Gastroesophageal sphincter (tissue), 4 donors: ENCODE measurements around the gene B3GAT1. TPM values are rescaled to one million over a fixed set of nuclear protein-coding genes. Genes with fewer than 3 reads are reported as not detected.

Experiments used
- ATAC-seq: fragments of 150-250 bp; one replicate; pipeline ENCODE4 v1.9.1; 2016; ENCODE audit warnings: mild to moderate bottlenecking, moderate library complexity
- H3K27ac ChIP-seq, 4 donors: fragments of 200-600 bp; sonication (generic) in 3 of 4; 1 replicate in 3 of 4; 2 replicates in 1 of 4; pipeline ENCODE4 v1.5.1; 2016 to 2019
- H3K27me3 ChIP-seq: fragments of 200-600 bp; sonication (generic); one replicate; pipeline ENCODE4 v1.5.1; 2019
- H3K36me3 ChIP-seq, 2 donors: fragments of 200-600 bp; sonication (generic); one replicate each; pipeline ENCODE4 v1.5.1; 2019; ENCODE audit warnings: control low read depth in 1 of 2
- H3K4me1 ChIP-seq, 3 donors: fragments of 200-600 bp; sonication (generic); 1 replicate in 2 of 3; 2 replicates in 1 of 3; pipeline ENCODE4 v1.5.1; 2016 to 2019; ENCODE audit warnings: control low read depth in 2 of 3
- H3K4me3 ChIP-seq, 2 donors: fragments of 200-600 bp; sonication (generic); one replicate each; pipeline ENCODE4 v1.5.1; 2019; ENCODE audit warnings: mild to moderate bottlenecking in 1 of 2, moderate library complexity in 1 of 2
- H3K9me3 ChIP-seq, 3 donors: fragments of 200-600 bp; sonication (generic); one replicate each; pipeline ENCODE4 v1.5.1; 2017 to 2019; ENCODE audit warnings: control low read depth in 2 of 3
- CTCF ChIP-seq, 4 experiments: fragments of 200-600 bp in 2 of 4; fragments of 450-650 bp in 2 of 4; sonication (generic) in 1 of 4; IDR thresholded peaks; one replicate each; pipeline ENCODE4 v1.5.1; 2017 to 2019; ENCODE audit warnings: antibody characterized with exemption in 4 of 4, mild to moderate bottlenecking in 2 of 4, moderate library complexity in 2 of 4
- EP300 ChIP-seq: sonication (generic); formaldehyde crosslinking; IDR thresholded peaks from one replicate; pipeline ENCODE4 v1.6.1; 2017; ENCODE audit warnings: antibody characterized with exemption, mild to moderate bottlenecking
- POLR2A ChIP-seq, 2 donors: fragments of 450-650 bp; IDR thresholded peaks; one replicate each; pipeline ENCODE4 v1.6.1; 2017; ENCODE audit warnings: antibody characterized with exemption in 2 of 2, mild to moderate bottlenecking in 2 of 2, moderate library complexity in 1 of 2
- POLR2AphosphoS5 ChIP-seq: sonication (generic); formaldehyde crosslinking; IDR thresholded peaks from one replicate; pipeline ENCODE4 v1.6.1; 2017; ENCODE audit warnings: antibody characterized with exemption
- WGBS, 2 donors: methylation state at CpG; one replicate each; pipeline ENCODE4 v1.1.5; 2018; ENCODE audit warnings: low coverage in 1 of 2; 5-methylcytosine and 5-hydroxymethylcytosine counted together
- total RNA-seq, 4 donors: library from RNA; depleted of rRNA; stranded (reverse); fragments of >200 nt; gene quantifications; one replicate each; pipeline ENCODE4 v1.1.0, GENCODE V29; 2016

B3GAT1 gene
- total RNA-seq, 4 donors from 2014 or later, result 0.08 to 0.52 (median 0.29) TPM

GRCh38 chr11:134380785-134381184, 31.3 kb downstream of the B3GAT1 start:
- no peak overlapping the region for H3K27ac ChIP-seq
- H3K4me1 ChIP-seq, result no peaks in the 10 kb centered on the region
- H3K9me3 ChIP-seq, result no peaks in the 10 kb centered on the region
- H3K4me3 ChIP-seq, result no peak overlapping the region
- ATAC-seq, result no peak
- H3K36me3 ChIP-seq, result no peaks in the 10 kb centered on the region
- TF ChIP-seq EP300 (no peak), POLR2A (IDR thresholded peaks at IDR 0.05) (no peak), CTCF (IDR thresholded peaks at IDR 0.05) (no peak), POLR2AphosphoS5 (no peak)
- peaks cover 21% of the 10 kb centered on the region for H3K27me3 ChIP-seq
- WGBS, 2 donors, result no CpG with 5 or more reads among the region's 4 CpGs

- H3K27me3 ChIP-seq, result peaks cover 16% of the 10 kb centered on the region
- H3K27ac ChIP-seq, result no peak overlapping the region
- no peaks in the 10 kb centered on the region for H3K36me3 ChIP-seq
- TF ChIP-seq CTCF (IDR thresholded peaks at IDR 0.05), result no peak
- no peak for TF ChIP-seq POLR2AphosphoS5
- TF ChIP-seq POLR2A (IDR thresholded peaks at IDR 0.05), result no peak
- TF ChIP-seq EP300, result no peak
- no peaks in the 10 kb centered on the region for H3K4me1 ChIP-seq
- H3K4me3 ChIP-seq, result no peak overlapping the region
- no peaks in the 10 kb centered on the region for H3K9me3 ChIP-seq
- WGBS, 2 donors, result 79 to 81% methylated on average over 4 of the region's 12 CpGs
- no peak for ATAC-seq
These were observed 31.8 kb downstream of the B3GAT1 start for GRCh38 chr11:134380229-134380628.

GRCh38 chr11:134379241-134379640, 32.8 kb downstream of the B3GAT1 start:
- ATAC-seq, result no peak
- no peak overlapping the region for H3K4me3 ChIP-seq
- 100% methylated on average over 1 of the region's 2 CpGs; no CpG with 5 or more reads in 1 of the 2 donors for WGBS, 2 donors
- H3K9me3 ChIP-seq, result no peaks in the 10 kb centered on the region
- H3K4me1 ChIP-seq, result no peaks in the 10 kb centered on the region
- no peaks in the 10 kb centered on the region for H3K36me3 ChIP-seq
- TF ChIP-seq POLR2A (IDR thresholded peaks at IDR 0.05), result no peak
- peaks cover 13% of the 10 kb centered on the region for H3K27me3 ChIP-seq
- no peak overlapping the region for H3K27ac ChIP-seq

GRCh38 chr11:134377876-134378275, 34.2 kb downstream of the B3GAT1 start:
- no peak for ATAC-seq
- WGBS, 2 donors, result 81 to 93% methylated on average over 4 to 12 of the region's 14 CpGs
- H3K4me1 ChIP-seq, result no peaks in the 10 kb centered on the region

GRCh38 chr11:134376150-134376921, 35.7 kb downstream of the B3GAT1 start:
- 50 to 90% methylated on average over 2 of the region's 18 CpGs for WGBS, 2 donors
- TF ChIP-seq CTCF (IDR thresholded peaks at IDR 0.05) (no peak), POLR2A (IDR thresholded peaks at IDR 0.05) (no peak), POLR2AphosphoS5 (no peak), EP300 (no peak)
- Histone ChIP-seq H3K27me3 (no peaks in the 10 kb centered on the region), H3K4me1 (no peaks in the 10 kb centered on the region), H3K27ac (no peak overlapping the region), H3K9me3 (no peaks in the 10 kb centered on the region), H3K4me3 (no peak overlapping the region), H3K36me3 (peaks cover 0 to 2% of the 10 kb centered on the region in 2 donors)
- ATAC-seq, result no peak

More at GRCh38 chr11:134377876-134378275, 34.2 kb downstream of the B3GAT1 start:
- H3K27ac ChIP-seq, result no peak overlapping the region
- peaks cover 4% of the 10 kb centered on the region for H3K27me3 ChIP-seq
- no peaks in the 10 kb centered on the region for H3K9me3 ChIP-seq
- TF ChIP-seq POLR2A (IDR thresholded peaks at IDR 0.05) (no peak), EP300 (no peak), CTCF (IDR thresholded peaks at IDR 0.05) (no peak)
- H3K36me3 ChIP-seq, result no peaks in the 10 kb centered on the region
- H3K4me3 ChIP-seq, result no peak overlapping the region
